ENCODE measurements around the gene NCBP3. TPM values are rescaled to one million over a fixed set of nuclear protein-coding genes. Genes with fewer than 3 reads are reported as not detected.
"Not testable (repeated sequence)": the region's sequence is repeated elsewhere in the genome, so short reads cannot be mapped to it uniquely, and the experiment has no call there.

NCBP3 gene
- polyA plus RNA-seq, 3 donors from 2014 or later, result 5.7 to 18.3 (median 11.5) TPM

GRCh38 chr17:3870871-3871306 lies 24.8 kb upstream of the NCBP3 start:
- Mint-ChIP-seq H3K27ac (peak overlapping the region; percentile 86 to 99 (median 97)), H3K36me3 (no peaks in the 10 kb centered on the region), H3K4me1 (peaks cover 7 to 13% of the 10 kb centered on the region in 2 donors), H3K27me3 (ENCODE audit: low read depth in 3 of 3) (peaks cover 0 to 6% (median 2%) of the 10 kb centered on the region in 3 donors), H3K4me3 (peak overlapping the region; percentile 67 to 96 (median 89)), H3K9me3 (no peaks in the 10 kb centered on the region)
- peak; percentile 53 to 63 (median 54) for DNase-seq

GRCh38 chr17:3867606-3868005 lies 21.6 kb upstream of the NCBP3 start:
- H3K9me3 Mint-ChIP-seq, result no peaks in the 10 kb centered on the region
- no peak for DNase-seq
- H3K4me3 Mint-ChIP-seq, result no peak overlapping the region
- peaks cover 0 to 6% (median 4%) of the 10 kb centered on the region in 3 donors for H3K27me3 Mint-ChIP-seq (ENCODE audit: low read depth in 3 of 3)
- no peaks in the 10 kb centered on the region for H3K36me3 Mint-ChIP-seq
- peak overlapping the region in 3 of 6 donors; percentile 13 to 42 (median 29) for H3K27ac Mint-ChIP-seq
- peaks cover 7 to 13% of the 10 kb centered on the region in 2 donors for H3K4me1 Mint-ChIP-seq

- Mint-ChIP-seq H3K27me3 (ENCODE audit: low read depth in 3 of 3) (peaks cover 0 to 6% (median 4%) of the 10 kb centered on the region in 3 donors), H3K27ac (peak overlapping the region in 3 of 6 donors; percentile 2 to 36 (median 35)), H3K36me3 (no peaks in the 10 kb centered on the region), H3K4me1 (peaks cover 7 to 13% of the 10 kb centered on the region in 2 donors), H3K9me3 (no peaks in the 10 kb centered on the region), H3K4me3 (no peak overlapping the region)
- DNase-seq, result no peak
These were observed 21.1 kb upstream of the NCBP3 start for GRCh38 chr17:3867106-3867505.

- Mint-ChIP-seq H3K4me3 (no peak overlapping the region), H3K27ac (no peak overlapping the region), H3K36me3 (no peaks in the 10 kb centered on the region), H3K9me3 (no peaks in the 10 kb centered on the region), H3K4me1 (peaks cover 7 to 13% of the 10 kb centered on the region in 2 donors), H3K27me3 (ENCODE audit: low read depth in 3 of 3) (peaks cover 0 to 6% (median 4%) of the 10 kb centered on the region in 3 donors)
- no peak for DNase-seq
These were observed 20.2 kb upstream of the NCBP3 start for GRCh38 chr17:3866276-3866675.

GRCh38 chr17:3865176-3865575 lies 19.1 kb upstream of the NCBP3 start:
- no peaks in the 10 kb centered on the region for H3K9me3 Mint-ChIP-seq
- no peaks in the 10 kb centered on the region for H3K36me3 Mint-ChIP-seq
- no peak overlapping the region for H3K27ac Mint-ChIP-seq
- H3K27me3 Mint-ChIP-seq (ENCODE audit: low read depth in 3 of 3), result peaks cover 0 to 4% (median 3%) of the 10 kb centered on the region in 3 donors
- H3K4me3 Mint-ChIP-seq, result no peak overlapping the region
- DNase-seq, result no peak
- peaks cover 0 to 5% of the 10 kb centered on the region in 2 donors for H3K4me1 Mint-ChIP-seq

- Mint-ChIP-seq H3K27ac (peak overlapping the region in 1 of 6 donors; percentile 29), H3K9me3 (no peaks in the 10 kb centered on the region), H3K36me3 (no peaks in the 10 kb centered on the region), H3K4me1 (no peaks in the 10 kb centered on the region), H3K27me3 (ENCODE audit: low read depth in 3 of 3) (peaks cover 0 to 4% (median 3%) of the 10 kb centered on the region in 3 donors), H3K4me3 (no peak overlapping the region)
- no peak for DNase-seq
These were observed 18.5 kb upstream of the NCBP3 start for GRCh38 chr17:3864534-3864933.

- Mint-ChIP-seq H3K4me3 (no peak overlapping the region), H3K27me3 (ENCODE audit: low read depth in 3 of 3) (peaks cover 0 to 4% (median 3%) of the 10 kb centered on the region in 3 donors)
These were observed 16.0 kb upstream of the NCBP3 start for GRCh38 chr17:3861761-3862681.

GRCh38 chr17:3860939-3861700 lies 15.1 kb upstream of the NCBP3 start:
- Mint-ChIP-seq H3K4me1 (no peaks in the 10 kb centered on the region), H3K27me3 (ENCODE audit: low read depth in 3 of 3) (peaks cover 1 to 4% (median 3%) of the 10 kb centered on the region in 3 donors), H3K36me3 (no peaks in the 10 kb centered on the region), H3K9me3 (no peaks in the 10 kb centered on the region), H3K4me3 (no peak overlapping the region), H3K27ac (no peak overlapping the region)
- DNase-seq, result no peak

More at GRCh38 chr17:3861761-3862681, 16.0 kb upstream of the NCBP3 start:
- Mint-ChIP-seq H3K4me1 (no peaks in the 10 kb centered on the region), H3K36me3 (no peaks in the 10 kb centered on the region), H3K9me3 (no peaks in the 10 kb centered on the region), H3K27ac (no peak overlapping the region)
- no peak for DNase-seq

- DNase-seq, result no peak
- H3K36me3 Mint-ChIP-seq, result no peaks in the 10 kb centered on the region
- H3K4me3 Mint-ChIP-seq, result no peak overlapping the region
- peaks cover 2 to 4% (median 3%) of the 10 kb centered on the region in 3 donors for H3K27me3 Mint-ChIP-seq (ENCODE audit: low read depth in 3 of 3)
- no peaks in the 10 kb centered on the region for H3K4me1 Mint-ChIP-seq
- no peak overlapping the region for H3K27ac Mint-ChIP-seq
- no peaks in the 10 kb centered on the region for H3K9me3 Mint-ChIP-seq
These were observed 13.9 kb upstream of the NCBP3 start for GRCh38 chr17:3859940-3860339.

- no peak for DNase-seq
- no peaks in the 10 kb centered on the region for H3K4me1 Mint-ChIP-seq
- no peaks in the 10 kb centered on the region for H3K9me3 Mint-ChIP-seq
- H3K36me3 Mint-ChIP-seq, result no peaks in the 10 kb centered on the region
- no peak overlapping the region for H3K4me3 Mint-ChIP-seq
- H3K27me3 Mint-ChIP-seq (ENCODE audit: low read depth in 3 of 3), result peaks cover 2 to 6% (median 5%) of the 10 kb centered on the region in 3 donors
- no peak overlapping the region for H3K27ac Mint-ChIP-seq
These were observed 11.4 kb upstream of the NCBP3 start for GRCh38 chr17:3857261-3858105.

- not testable (repeated sequence) for H3K27ac Mint-ChIP-seq; H3K27me3 Mint-ChIP-seq (ENCODE audit: low read depth in 3 of 3); H3K9me3 Mint-ChIP-seq; H3K4me3 Mint-ChIP-seq; H3K4me1 Mint-ChIP-seq; DNase-seq; H3K36me3 Mint-ChIP-seq
These were observed 8.2 kb upstream of the NCBP3 start for GRCh38 chr17:3854204-3854603.

GRCh38 chr17:3852561-3852960 lies 6.5 kb upstream of the NCBP3 start:
- no peak overlapping the region for H3K4me3 Mint-ChIP-seq
- no peak for DNase-seq
- H3K27ac Mint-ChIP-seq, result peak overlapping the region in 1 of 6 donors; percentile 2
- no peaks in the 10 kb centered on the region for H3K36me3 Mint-ChIP-seq
- peaks cover 0 to 9% (median 9%) of the 10 kb centered on the region in 3 donors for H3K27me3 Mint-ChIP-seq (ENCODE audit: low read depth in 3 of 3)
- no peaks in the 10 kb centered on the region for H3K4me1 Mint-ChIP-seq
- H3K9me3 Mint-ChIP-seq, result no peaks in the 10 kb centered on the region

- H3K9me3 Mint-ChIP-seq, result no peaks in the 10 kb centered on the region
- H3K4me1 Mint-ChIP-seq, result no peaks in the 10 kb centered on the region
- H3K4me3 Mint-ChIP-seq, result no peak overlapping the region
- peaks cover 0 to 10% (median 7%) of the 10 kb centered on the region in 3 donors for H3K27me3 Mint-ChIP-seq (ENCODE audit: low read depth in 3 of 3)
- no peak overlapping the region for H3K27ac Mint-ChIP-seq
- DNase-seq, result no peak
- H3K36me3 Mint-ChIP-seq, result no peaks in the 10 kb centered on the region
These were observed 5.5 kb upstream of the NCBP3 start for GRCh38 chr17:3851461-3852100.

Data from immature natural killer cell (primary cell).